Left lung (tissue), 10 donors: ENCODE measurements around the gene CUX1. TPM values are rescaled to one million over a fixed set of nuclear protein-coding genes. Genes with fewer than 3 reads are reported as not detected.
"Not testable (repeated sequence)": the region's sequence is repeated elsewhere in the genome, so short reads cannot be mapped to it uniquely, and the experiment has no call there.

Experiments
- ATAC-seq: fragments of 200-7000 bp; cut with Tn5 transposase; one replicate; pipeline ENCODE4 v1.9.1; 2020; ENCODE audit warnings: moderate library complexity
- DNase-seq, 4 donors: peaks; one replicate each; pipeline ENCODE4 v3.0.0-alpha.2; 2013 to 2020
- H3K27ac ChIP-seq, 2 donors: fragments of 200-600 bp; sonication (generic) in 1 of 2; one replicate each; pipeline versions ENCODE4 v1.5.0 to v1.8.0; 2020 to 2021
- H3K27me3 ChIP-seq, 2 donors: fragments of 200-600 bp; sonication (generic) in 1 of 2; one replicate each; pipeline versions ENCODE4 v1.5.0 to v1.8.0; 2020 to 2021
- H3K36me3 ChIP-seq, 2 donors: fragments of 200-600 bp; sonication (generic) in 1 of 2; one replicate each; pipeline versions ENCODE4 v1.5.0 to v1.8.0; 2020 to 2021
- H3K4me1 ChIP-seq, 2 donors: fragments of 200-600 bp; one replicate each; pipeline ENCODE4 v1.8.0; 2021
- H3K4me3 ChIP-seq, 2 donors: fragments of 200-600 bp; sonication (generic) in 1 of 2; one replicate each; pipeline versions ENCODE4 v1.5.0 to v1.8.0; 2020 to 2021; ENCODE audit warnings: mild to moderate bottlenecking in 1 of 2
- H3K9me3 ChIP-seq, 2 donors: fragments of 200-600 bp; sonication (generic) in 1 of 2; one replicate each; pipeline versions ENCODE4 v1.5.0 to v1.8.0; 2020 to 2021
- intact Hi-C, 2 donors: fragments of 100-400 bp; cut with DNase I; formaldehyde crosslinking; loops; one replicate each; pipeline versions ENCODE4 v1.11.2 to v1.14.2; 2022
- polyA plus RNA-seq, 6 donors: library from polyadenylated mRNA; unstranded; fragments of 120-200 nt; gene quantifications; one replicate each; pipeline ENCODE4 v1.2.1, GENCODE V29; 2013; ENCODE audit not compliant: insufficient read length in 6 of 6
- total RNA-seq, 2 donors: library from RNA; stranded (reverse); fragmentation: NEBNext Ultra II Directional; extraction: Animal tissue kit (Norgen Biotek cat#: 25700); gene quantifications; one replicate each; pipeline ENCODE4 v1.2.1, GENCODE V29; 2021
- TF ChIP-seq, protein P1 (sequence below), 2 donors: fragments of 200-600 bp; sonication (generic) in 1 of 2; IDR thresholded peaks; one replicate each; pipeline versions ENCODE4 v1.5.0 to v1.8.0; 2021; ENCODE audit warnings: antibody characterized with exemption in 2 of 2
- donor health status: DM: no; HTN: yes; CAD: no.
- donor health status: DM: no; HTN: no; CAD: no.

CUX1 gene
- total and polyA plus RNA-seq, 8 donors = 86.4 to 157 (median 96.4) TPM

DNA sequence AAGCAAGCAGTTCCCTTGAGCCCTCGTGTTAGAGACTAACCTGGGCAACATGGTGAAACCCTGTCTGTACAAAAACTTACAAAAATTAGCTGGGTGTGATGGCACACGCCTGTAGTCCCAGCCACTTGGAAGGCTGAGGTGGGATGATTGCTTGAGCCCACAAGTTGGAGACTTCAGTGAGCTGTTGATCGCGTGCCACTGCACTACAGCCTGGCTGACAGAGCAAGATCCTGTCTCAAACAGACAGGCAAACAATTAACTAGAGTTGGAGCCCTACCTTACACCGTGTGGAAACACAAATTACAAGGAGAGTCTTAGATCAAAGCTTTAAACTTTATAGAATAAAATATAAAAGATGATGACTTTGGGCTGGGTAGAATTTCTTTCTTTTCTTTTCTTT lies 219.5 kb downstream of the CUX1 start:
- ATAC-seq = no peak
- no peak overlapping the region for H3K27ac ChIP-seq
- H3K27me3 ChIP-seq = no peaks in the 10 kb centered on the region
- no peak overlapping the region for H3K4me3 ChIP-seq
- TF ChIP-seq, protein P1, sequence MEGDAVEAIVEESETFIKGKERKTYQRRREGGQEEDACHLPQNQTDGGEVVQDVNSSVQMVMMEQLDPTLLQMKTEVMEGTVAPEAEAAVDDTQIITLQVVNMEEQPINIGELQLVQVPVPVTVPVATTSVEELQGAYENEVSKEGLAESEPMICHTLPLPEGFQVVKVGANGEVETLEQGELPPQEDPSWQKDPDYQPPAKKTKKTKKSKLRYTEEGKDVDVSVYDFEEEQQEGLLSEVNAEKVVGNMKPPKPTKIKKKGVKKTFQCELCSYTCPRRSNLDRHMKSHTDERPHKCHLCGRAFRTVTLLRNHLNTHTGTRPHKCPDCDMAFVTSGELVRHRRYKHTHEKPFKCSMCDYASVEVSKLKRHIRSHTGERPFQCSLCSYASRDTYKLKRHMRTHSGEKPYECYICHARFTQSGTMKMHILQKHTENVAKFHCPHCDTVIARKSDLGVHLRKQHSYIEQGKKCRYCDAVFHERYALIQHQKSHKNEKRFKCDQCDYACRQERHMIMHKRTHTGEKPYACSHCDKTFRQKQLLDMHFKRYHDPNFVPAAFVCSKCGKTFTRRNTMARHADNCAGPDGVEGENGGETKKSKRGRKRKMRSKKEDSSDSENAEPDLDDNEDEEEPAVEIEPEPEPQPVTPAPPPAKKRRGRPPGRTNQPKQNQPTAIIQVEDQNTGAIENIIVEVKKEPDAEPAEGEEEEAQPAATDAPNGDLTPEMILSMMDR (IDR thresholded peaks at IDR 0.05) = no peak
- intact Hi-C loops = no loop called here
- H3K36me3 ChIP-seq = peaks cover 0 to 4% of the 10 kb centered on the region in 2 donors
- DNase-seq = peak in 1 of 4 donors; percentile 11
- no peaks in the 10 kb centered on the region for H3K4me1 ChIP-seq
- H3K9me3 ChIP-seq = no peaks in the 10 kb centered on the region

DNA sequence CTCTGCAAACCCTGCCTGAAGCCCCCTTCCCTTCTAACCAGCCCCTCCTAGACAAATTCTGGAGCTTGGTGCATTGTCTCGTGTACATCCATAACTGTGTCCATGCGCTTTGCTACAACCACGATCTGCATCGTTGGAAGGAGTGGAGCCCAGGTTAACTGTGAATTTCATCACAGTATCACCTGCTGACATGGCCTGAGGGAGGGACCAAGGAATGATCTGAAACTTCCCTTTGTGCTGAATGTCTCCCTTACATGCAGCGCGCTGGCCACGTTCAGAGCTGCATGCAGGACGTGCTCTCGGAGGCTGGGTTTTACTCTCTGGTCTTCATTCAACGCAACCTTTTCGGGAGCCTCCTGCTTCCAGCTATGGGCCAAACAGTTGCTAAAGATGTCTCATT lies 222.3 kb downstream of the CUX1 start:
- no peak for ATAC-seq
- H3K27me3 ChIP-seq = no peaks in the 10 kb centered on the region
- TF ChIP-seq, protein P1 (IDR thresholded peaks at IDR 0.05) = no peak
- no peaks in the 10 kb centered on the region for H3K9me3 ChIP-seq
- H3K4me1 ChIP-seq = peaks cover 0 to 3% of the 10 kb centered on the region in 2 donors
- intact Hi-C loops = no loop called here
- no peak overlapping the region for H3K27ac ChIP-seq
- H3K4me3 ChIP-seq = no peak overlapping the region
- peak in 1 of 4 donors; percentile 12 for DNase-seq
- peaks cover 0 to 4% of the 10 kb centered on the region in 2 donors for H3K36me3 ChIP-seq

DNA sequence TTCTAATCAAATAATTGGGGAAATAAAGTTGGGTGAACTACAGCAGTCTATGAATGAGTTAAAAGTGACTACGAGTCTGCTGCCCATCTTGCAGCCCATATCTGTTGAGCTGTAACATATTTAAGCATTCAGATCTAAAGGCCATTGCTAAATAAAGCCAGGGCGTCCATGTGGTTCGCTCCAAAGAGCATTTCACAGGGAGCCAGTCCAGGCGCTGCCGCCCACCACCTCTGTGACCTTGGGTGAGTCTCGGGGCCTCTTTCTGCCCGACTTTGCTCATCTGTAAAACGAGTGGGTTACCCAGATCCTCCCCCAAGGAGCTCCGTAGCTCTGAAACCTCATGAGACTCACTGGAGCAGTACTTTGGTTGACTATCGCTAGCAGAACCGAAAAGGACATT lies 223.1 kb downstream of the CUX1 start:
- intact Hi-C loops = no loop called here
- TF ChIP-seq, protein P1 (IDR thresholded peaks at IDR 0.05) = no peak

DNA sequence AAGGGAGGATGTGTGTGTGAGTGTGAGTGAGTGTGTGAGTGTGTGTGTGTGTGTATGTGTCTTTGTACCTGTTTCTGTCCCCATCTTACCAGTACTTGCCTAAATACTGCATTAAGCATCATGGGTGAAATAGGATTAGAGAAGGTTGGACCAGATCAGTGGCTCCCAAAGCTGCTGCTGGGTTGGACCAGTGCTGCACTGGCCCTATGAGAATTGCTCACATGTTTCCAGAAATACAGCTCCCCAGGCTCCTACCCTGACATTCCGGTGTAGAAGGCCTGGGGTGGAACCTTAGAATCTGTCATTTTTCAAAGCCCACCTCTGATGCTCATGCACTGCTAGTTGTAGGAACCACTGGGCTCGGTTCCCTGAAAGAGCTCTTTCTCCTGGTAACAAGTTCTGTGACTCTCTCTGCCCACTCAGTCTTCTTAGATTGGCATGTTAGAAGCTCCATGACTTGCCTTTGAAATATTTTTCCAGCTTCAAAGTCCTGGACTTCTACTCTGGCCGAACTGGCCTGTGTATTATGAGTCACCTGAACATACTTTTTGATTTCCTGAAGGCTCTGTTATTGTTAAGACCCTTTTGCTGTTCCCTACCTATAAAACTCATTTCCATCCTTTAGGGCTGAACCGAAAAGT lies 224.7 kb downstream of the CUX1 start:
- H3K27ac ChIP-seq = no peak overlapping the region
- no peak for DNase-seq
- peak; percentile 39 for ATAC-seq
- H3K4me1 ChIP-seq = peaks cover 0 to 22% of the 10 kb centered on the region in 2 donors
- intact Hi-C loops = no loop called here
- TF ChIP-seq, protein P1 (IDR thresholded peaks at IDR 0.05) = no peak
- no peaks in the 10 kb centered on the region for H3K27me3 ChIP-seq
- H3K9me3 ChIP-seq = no peaks in the 10 kb centered on the region
- H3K36me3 ChIP-seq = peaks cover 0 to 4% of the 10 kb centered on the region in 2 donors
- no peak overlapping the region for H3K4me3 ChIP-seq

More for the DNA sequence above, 223.1 kb downstream of the CUX1 start:
- DNase-seq = peak in 1 of 4 donors; percentile 6
- Histone ChIP-seq H3K36me3 (peaks cover 0 to 4% of the 10 kb centered on the region in 2 donors), H3K27ac (no peak overlapping the region), H3K4me1 (peaks cover 0 to 12% of the 10 kb centered on the region in 2 donors), H3K27me3 (no peaks in the 10 kb centered on the region), H3K9me3 (no peaks in the 10 kb centered on the region), H3K4me3 (no peak overlapping the region)
- no peak for ATAC-seq

DNA sequence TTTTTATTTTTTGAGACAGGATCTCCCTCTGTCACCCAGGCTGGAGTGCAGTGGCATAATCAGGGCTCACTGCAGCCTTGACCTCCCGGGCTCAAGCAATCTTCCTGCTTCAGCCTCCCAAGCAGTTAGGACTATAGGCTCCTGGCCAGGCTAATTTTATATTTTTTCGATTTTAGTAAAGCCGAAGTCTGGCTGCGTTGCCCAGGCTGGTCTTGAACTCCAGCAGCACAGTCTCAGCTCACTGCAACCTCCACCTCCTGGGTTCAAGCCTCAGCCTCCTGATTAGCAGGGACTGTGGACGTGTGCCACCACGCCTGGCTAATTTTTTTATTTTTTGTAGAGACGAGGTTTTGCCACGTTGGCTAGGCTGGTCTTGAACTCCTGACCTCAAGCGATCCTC lies 225.4 kb downstream of the CUX1 start:
- DNase-seq = peak in 1 of 4 donors; percentile 11
- intact Hi-C loops, H3K36me3 ChIP-seq, H3K4me3 ChIP-seq, H3K27me3 ChIP-seq, ATAC-seq, H3K9me3 ChIP-seq, H3K27ac ChIP-seq: not testable (repeated sequence)
- H3K4me1 ChIP-seq = peaks cover 0 to 22% of the 10 kb centered on the region in 2 donors

DNA sequence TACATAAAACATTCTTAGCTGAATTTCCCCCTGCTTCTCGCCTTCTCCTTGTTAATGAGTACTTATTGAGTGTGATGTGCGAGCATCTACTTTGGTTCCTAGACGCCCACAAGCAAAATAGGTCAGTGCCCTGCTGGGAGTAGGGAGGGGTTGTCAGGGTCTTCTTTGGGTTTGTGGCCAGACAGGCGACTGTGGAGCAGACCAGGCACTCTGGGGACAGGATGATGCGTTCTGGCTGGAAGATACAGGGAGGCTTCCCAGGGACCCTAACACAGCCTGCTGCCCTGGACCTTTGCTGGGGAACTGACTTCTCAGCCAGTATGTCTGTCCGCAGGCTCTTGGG lies 227.2 kb downstream of the CUX1 start:
- Histone ChIP-seq H3K4me3 (no peak overlapping the region), H3K9me3 (no peaks in the 10 kb centered on the region), H3K4me1 (peaks cover 0 to 22% of the 10 kb centered on the region in 2 donors), H3K27ac (no peak overlapping the region), H3K36me3 (peaks cover 0 to 5% of the 10 kb centered on the region in 2 donors), H3K27me3 (no peaks in the 10 kb centered on the region)
- ATAC-seq = peak; percentile 10
- no peak for DNase-seq
- intact Hi-C loops = no loop called here
- TF ChIP-seq, protein P1 (IDR thresholded peaks at IDR 0.05) = no peak
